ENCODE results near the gene ALX4.

ALX4 gene

DNA sequence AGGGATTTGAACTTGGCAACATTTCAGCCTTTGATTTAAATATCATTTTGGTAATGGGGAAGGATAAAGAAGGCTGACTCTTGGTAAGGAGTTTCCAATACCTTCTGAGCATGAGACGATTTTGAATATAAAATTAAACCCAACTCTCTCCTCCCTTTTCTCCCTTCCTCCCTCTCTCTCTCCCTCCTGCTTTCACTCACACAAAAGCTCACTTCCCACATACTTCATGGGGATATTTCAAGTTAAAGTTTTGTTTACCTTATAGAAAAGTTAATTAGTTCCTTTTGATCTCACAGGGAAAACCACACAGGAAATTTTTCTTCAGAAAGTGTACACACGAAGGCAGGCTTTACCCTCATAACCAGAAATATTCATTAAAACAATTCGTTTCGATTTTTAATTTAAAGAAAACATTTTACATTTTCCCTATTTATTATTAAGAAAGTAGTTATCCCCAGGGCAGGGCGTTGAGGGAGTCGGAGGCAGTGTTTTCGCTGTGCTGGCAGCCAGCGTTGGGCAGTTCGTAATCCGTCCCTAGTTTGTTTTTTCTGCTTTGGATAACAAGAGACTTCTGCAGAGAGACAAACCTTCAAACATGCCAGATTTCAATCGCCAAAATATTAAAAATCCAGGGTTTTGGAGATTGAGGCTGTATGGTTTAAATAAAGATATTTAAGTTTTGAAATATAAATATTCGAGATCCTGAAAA, 25.3 kb upstream of the ALX4 start:
- no peak for DNase-seq

GRCh38 chr11:44334356-44335004, 24.5 kb upstream of the ALX4 start:
- no peak for DNase-seq

DNA sequence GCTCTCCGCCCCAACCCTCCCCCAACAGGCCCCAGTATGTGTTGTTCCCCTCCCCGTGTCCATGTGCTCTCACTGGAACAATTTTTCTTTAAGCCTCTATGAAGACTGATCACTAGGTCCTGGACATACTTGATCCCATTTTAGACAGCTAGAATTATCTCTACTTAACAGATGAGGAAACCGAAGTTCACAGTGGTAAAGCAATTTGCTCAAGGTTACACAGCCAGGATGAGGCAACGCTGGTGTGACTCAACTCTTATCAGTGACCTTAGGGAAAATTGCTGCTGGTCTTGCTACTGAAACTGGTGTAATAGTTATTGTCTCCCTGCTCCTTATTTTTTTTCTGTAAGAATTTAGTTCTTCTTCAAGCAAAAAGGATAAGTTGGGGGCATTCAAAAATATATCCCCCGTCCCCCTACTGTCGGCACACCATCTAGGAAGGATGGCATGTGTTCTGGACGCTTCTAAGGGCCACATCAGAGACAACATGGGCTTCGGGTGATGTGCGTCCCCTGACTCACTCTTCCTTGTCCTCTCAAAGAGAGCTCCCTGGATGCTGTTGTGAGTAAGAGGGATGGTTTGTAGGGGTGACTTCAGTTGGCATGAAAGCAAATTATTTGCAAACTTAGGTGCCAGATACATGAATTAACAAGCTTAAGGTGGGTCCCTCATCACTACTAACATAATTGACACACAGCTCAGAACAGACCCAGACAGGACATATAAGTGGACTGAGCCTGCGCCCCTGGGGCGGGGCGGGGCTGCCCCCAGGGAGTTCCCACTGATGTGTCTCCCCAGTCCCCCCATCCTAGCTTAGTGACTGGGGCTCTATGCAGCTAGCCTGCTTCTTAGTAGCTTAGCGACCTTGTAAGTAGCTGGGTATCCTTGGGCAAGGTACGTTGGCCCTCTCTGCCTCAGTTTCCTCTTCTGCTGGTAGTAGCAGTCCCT, 23.6 kb upstream of the ALX4 start:
- DNase-seq: no peak

DNA sequence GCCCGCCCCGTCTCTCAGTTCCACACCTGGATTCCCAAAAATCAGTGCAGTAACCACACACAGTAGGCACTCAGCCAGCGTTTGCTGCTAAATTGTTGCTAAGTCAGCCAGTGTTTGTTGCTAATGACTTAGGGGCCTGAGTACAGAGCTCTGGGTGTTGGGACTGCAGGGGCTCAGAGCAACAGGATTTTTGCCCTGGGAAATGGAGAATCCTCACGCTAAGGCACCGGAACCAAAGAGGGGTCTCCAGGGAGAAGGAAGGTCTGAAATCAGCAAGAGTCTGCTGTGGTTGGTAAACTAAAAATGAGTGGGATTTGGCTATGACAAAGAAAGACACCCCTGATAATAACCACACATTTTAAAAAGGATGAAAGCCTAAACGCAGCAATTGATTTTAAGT, 22.7 kb upstream of the ALX4 start:
- no peak for DNase-seq

DNA sequence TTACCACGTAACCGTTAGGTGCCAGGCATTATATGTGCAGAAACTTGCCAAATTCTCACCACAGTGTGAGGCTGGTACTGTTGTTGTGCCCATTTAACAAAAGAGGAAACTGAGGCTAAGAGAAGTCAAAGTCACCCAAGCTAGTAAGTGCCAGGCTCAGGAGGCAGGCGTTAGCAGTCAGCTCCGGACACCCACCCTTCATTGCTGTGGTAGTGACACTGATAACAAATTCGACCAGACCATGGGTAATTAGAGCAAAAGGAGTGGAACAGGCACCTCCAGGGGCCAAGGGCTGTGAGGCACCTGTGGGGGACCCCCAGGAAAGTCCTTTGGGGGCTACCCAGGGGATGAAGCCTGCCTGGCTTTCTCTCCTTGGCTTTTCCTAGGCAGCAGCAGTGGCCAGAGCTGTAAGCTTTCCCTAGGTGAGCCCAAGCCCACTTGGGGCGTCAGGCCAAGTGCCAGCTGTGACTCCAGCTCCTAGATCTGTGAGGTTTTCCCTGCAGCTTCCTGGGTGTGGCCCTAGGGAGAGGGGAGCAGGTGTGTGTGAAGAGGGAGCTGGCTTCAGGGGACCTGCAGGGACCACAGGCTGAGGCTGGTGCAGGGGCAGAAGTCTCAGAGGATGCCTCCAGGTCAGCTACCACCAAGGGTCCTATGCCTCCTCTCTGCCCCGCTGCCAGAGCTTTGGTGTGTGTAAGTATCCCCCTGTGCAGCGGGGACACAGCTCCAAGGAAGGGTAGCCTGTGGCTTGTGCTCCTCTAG, 19.7 kb upstream of the ALX4 start:
- DNase-seq: no peak

DNA sequence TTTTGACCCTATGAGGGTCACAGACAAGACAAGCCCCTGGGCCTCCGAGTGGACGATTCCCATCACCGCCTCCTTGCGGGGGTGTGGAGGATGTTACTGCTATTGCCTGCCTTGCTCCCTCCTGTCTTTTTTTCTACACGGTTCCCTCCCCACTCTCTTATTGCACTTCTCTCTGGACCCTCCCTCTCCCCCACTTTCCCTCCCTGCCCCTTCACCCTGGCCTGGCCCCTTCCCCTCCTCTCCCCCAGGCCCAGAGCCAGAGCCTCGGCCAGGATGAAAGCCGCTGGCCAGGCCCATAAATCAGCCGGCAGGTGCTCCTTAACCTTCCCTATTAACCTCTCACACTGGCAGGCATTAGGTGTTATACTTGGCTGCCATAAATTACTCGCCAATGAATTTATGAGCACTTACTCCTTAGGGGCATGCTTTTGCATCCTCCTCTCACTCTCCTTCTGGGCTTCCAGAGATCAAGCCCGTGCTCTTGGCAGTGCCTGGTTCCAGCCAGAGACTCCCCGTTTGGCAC, 18.3 kb upstream of the ALX4 start:
- peak; percentile 13 for DNase-seq

DNA sequence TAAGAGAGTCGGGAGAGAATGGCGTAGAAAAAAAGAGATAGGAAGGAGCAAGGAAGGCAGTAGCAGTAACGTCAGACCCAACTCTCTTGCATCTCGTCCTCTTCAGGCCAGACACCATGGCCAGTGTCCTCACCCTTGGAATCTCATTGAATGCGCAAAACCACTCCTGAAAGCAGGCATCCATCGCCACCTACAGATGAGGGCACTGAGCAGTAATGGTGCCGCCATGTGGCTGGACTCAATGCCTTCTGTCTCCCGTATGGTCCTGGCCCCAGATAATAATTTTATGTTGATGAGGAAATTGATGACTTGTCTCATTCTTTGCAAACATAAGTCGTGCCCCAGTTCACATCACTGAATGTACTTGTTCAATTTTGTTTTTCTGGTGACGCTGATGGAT, 17.8 kb upstream of the ALX4 start:
- no peak for DNase-seq

- no peak for DNase-seq
These were observed 16.9 kb upstream of the ALX4 start for GRCh38 chr11:44326615-44327475.

DNA sequence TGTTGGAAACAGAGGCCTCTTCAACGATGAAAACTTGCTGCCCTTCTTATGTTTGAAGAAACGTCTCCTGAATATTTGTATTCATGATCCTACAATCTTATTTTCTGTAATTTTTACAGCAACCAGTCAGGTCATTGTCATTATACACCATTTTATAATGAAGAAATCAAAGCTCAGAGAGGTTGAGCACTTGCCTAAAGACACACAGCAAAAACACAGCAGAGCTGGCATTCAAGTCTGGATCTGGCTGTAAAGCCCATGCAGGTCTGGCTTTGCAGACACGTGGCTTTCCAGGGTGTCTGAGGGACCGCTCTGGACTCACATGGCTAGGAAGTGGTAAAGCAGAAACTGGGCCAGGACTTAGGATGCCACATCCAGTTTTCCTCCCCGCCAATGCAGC, 15.8 kb upstream of the ALX4 start:
- no peak for DNase-seq

DNA sequence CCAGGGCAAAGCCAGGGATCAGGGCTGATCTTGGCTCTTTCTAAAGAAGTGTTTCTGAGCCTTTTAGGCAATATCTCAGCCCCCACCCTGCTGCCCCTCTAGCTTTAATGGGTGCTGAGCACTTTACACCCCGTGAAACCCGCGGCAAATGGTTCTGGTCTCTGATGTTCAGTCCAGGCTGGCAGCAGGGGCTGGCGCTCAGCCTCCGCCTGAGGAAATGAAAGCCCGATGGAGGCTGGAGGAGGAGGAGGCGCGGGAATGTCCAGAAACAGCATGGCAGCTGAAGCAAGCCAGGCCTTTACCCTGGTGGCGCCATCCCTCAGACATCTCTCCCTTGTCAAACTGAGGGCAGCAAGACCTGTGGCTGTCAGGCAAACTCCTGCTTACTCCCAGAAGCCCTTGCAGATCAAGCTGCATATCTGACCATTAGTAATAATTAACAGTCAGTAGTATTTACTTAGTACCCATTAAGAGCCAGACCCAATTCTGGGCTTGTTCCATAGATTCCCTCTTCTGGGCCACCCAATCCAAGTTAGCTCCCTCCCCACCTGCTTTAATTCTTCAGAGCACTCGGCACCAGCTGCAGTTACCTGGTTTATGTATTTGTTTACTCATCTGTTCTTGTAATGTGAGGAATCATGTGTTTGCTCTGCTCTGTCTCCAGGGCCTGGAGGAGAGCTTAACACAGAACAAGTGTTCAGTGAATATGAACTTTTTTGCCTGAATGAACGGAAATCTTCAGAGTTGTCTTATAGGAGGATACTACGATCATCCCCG, 15.0 kb upstream of the ALX4 start:
- DNase-seq: no peak

DNA sequence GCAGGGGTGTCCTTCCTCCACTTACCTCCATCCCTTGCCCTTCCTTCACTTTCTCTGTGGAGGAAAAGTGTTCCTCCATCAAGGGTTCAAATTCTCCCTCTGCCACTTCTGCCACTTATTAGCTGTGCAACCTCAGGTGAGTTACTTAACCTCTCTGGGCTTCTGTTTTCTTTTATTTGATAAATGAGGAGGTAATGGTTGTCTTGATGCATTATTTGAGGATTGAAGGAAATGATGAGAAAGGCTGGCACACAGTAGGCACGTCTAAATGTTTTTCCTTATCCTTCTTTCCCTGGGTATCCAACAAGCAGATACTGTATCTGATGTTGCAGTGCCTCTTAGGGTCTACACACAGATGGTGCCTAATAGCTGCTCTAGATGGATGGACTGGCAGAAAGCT, 14.3 kb upstream of the ALX4 start:
- DNase-seq: no peak

DNA sequence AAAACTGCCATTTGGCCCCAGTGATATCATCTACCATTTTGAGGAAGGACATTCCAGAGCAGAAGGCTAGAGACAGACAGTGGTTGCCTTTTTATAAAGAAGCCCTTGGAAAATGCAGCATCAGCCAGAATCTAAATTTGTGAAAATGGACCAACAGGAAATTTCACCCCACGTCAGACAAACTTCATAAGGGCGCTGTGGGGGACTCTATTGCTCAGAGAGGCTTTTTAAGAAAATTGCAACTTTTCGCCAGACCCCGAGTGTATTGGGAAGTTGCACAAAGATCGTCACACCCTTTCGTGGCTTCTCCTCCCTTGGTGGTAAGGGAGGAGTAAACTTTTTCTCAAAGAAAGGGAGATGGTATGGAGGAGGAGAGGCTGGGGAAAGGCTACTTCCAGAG, 12.3 kb upstream of the ALX4 start:
- DNase-seq: no peak

DNA sequence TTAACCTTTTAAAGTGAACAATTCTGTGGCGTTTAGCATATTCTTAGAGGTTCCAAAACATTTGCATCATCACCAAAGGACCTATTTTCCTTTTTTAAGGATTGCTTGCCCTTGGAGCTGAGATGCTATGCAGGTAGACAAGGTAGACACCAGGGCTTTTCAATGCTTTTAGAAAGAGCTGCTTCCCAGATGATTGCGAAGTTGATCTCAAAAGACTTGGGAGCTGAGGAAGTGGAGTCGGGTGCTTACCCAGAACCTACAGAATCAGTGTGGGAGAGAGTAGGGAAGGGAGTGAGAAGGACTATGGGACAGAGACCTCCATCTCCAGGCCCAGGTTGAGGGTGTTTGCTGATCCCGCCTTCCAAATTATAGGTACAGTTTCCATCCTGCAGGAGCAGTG, 11.1 kb upstream of the ALX4 start:
- no peak for DNase-seq

- no peak for DNase-seq
These were observed 10.5 kb upstream of the ALX4 start for GRCh38 chr11:44320289-44320973.

- DNase-seq: no peak
These were observed 9.8 kb upstream of the ALX4 start for GRCh38 chr11:44319552-44320288.

GRCh38 chr11:44319170-44319551, 9.2 kb upstream of the ALX4 start:
- DNase-seq: no peak

DNA sequence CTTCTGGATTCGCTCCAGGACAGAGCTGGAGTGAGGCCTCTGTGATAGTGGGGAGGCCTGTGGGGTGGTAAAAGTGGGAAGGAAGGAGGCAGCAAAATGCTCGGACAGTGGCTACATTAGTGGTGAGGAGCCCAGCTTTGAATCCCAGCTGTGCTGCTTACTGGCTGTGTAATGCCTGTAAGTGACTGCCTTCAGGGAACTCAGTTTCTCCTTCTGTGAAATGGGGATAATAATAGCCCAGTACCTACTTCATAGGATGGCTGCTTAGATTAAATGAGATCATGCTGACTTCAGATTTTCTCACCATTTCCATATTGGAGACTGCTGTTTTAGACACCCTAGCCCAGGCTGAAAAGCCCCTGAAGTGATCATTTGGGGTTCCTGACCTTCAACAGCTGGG, 8.4 kb upstream of the ALX4 start:
- no peak for DNase-seq

GRCh38 chr11:44316659-44317240, 6.8 kb upstream of the ALX4 start:
- DNase-seq: no peak

DNA sequence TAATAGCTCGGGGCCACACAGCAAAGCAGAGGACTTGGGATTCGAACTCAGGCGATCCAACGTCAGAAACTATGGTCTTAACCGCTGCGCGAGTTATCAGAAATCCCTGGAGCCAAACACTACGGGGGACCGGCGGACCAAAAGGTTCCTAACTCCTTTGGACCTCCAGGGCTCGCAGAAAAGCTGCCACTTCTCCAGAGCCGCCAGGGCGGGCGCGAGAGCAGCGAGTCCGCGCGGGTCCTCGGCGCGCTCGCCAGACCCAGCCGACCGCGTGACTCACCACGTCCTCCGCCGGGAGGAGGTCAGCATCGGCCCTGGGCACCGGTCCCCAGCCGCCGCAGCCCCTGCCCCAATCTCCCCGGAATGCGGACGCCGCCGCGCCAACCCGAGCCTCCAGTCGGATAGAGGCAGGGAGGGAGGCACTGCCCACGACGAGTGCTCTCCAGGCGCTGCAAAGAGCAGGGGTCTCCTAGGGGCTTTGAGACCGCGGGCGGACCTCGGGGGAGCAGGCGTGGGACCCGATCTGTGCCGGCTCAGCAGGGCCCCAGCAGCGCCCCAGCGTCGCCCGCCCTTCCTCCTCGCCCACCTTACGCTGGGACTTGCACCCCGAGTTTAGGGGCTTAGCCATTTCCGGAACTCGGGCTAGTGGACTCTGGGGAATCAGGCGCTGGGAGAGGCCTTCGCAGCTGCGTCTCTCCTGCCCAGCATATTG, 6.2 kb upstream of the ALX4 start:
- no peak for DNase-seq
